ENCODE results near the gene GOLGA5.
"Not testable (repeated sequence)": the region's sequence is repeated elsewhere in the genome, so short reads cannot be mapped to it uniquely, and the experiment has no call there.

GOLGA5 gene

GRCh38 chr14:92754966-92755365 is 39.1 kb upstream of the GOLGA5 start:
- TF ChIP-seq CTCF (IDR thresholded peaks at IDR 0.05; ENCODE audit: low read depth, low read length): no peak
- no peak overlapping the region for H3K4me3 ChIP-seq (ENCODE audit: low read depth, low read length)

- H3K4me3 ChIP-seq (ENCODE audit: low read depth, low read length): no peak overlapping the region
- no peak for TF ChIP-seq CTCF (IDR thresholded peaks at IDR 0.05; ENCODE audit: low read depth, low read length)
Observed at GRCh38 chr14:92755495-92755894, 38.6 kb upstream of the GOLGA5 start.

GRCh38 chr14:92756446-92756845 is 37.7 kb upstream of the GOLGA5 start:
- TF ChIP-seq CTCF (IDR thresholded peaks at IDR 0.05; ENCODE audit: low read depth, low read length): no peak
- no peak overlapping the region for H3K4me3 ChIP-seq (ENCODE audit: low read depth, low read length)

- no peak for TF ChIP-seq CTCF (IDR thresholded peaks at IDR 0.05; ENCODE audit: low read depth, low read length)
- no peak overlapping the region for H3K4me3 ChIP-seq (ENCODE audit: low read depth, low read length)
Observed at GRCh38 chr14:92759300-92759678, 34.8 kb upstream of the GOLGA5 start.

GRCh38 chr14:92759679-92760523 is 34.2 kb upstream of the GOLGA5 start:
- no peak for TF ChIP-seq CTCF (IDR thresholded peaks at IDR 0.05; ENCODE audit: low read depth, low read length)
- no peak overlapping the region for H3K4me3 ChIP-seq (ENCODE audit: low read depth, low read length)

GRCh38 chr14:92760524-92760805 is 33.6 kb upstream of the GOLGA5 start:
- H3K4me3 ChIP-seq (ENCODE audit: low read depth, low read length): no peak overlapping the region
- no peak for TF ChIP-seq CTCF (IDR thresholded peaks at IDR 0.05; ENCODE audit: low read depth, low read length)

GRCh38 chr14:92763666-92764631 is 30.2 kb upstream of the GOLGA5 start:
- H3K4me3 ChIP-seq (ENCODE audit: low read depth, low read length): not testable (repeated sequence)

- not testable (repeated sequence) for H3K4me3 ChIP-seq (ENCODE audit: low read depth, low read length)
Observed at GRCh38 chr14:92768236-92768635, 25.9 kb upstream of the GOLGA5 start.

Data from WI38 (cell line).